Measurements from ENCODE around the gene ZNF611.
"Not testable (repeated sequence)": the region's sequence is repeated elsewhere in the genome, so short reads cannot be mapped to it uniquely, and the experiment has no call there.

ZNF611 gene

GRCh38 chr19:52734893-52735661 lies at the start of gene ZNF611:
Gene ZNF611 (minus strand): TSS chr19:52735044. CDS start chr19:52715894, 19,150 bp downstream.
- DNase-seq: peak; percentile 99 to 100

- DNase-seq: not testable (repeated sequence)
These were observed 48.0 kb upstream of the ZNF611 start for GRCh38 chr19:52782864-52783263.

- DNase-seq: peak; percentile 18 to 34
These were observed 44.0 kb upstream of the ZNF611 start for GRCh38 chr19:52778811-52779210.

DNA sequence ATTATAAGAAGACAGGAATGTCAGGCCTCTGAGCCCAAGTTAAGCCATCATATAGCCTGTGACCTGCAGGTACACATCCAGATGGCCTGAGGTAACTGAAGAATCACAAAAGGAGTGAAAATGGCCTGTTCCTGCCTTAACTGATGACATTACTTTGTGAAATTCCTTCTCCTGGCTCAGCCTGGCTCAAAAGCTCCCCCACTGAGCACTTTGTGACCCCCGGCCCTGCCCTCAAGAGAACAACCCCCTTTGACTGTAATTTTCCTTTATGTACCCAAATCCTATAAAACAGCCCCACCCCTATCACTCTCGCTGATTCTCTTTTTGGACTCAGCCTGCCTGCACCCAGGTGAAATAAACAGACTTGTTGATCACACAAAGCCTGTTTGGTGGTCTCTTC lies 21.6 kb upstream of the ZNF611 start:
- not testable (repeated sequence) for DNase-seq

GRCh38 chr19:52749780-52750179 lies 14.9 kb upstream of the ZNF611 start:
- DNase-seq: no peak

- no peak for DNase-seq
These were observed 13.6 kb upstream of the ZNF611 start for GRCh38 chr19:52748336-52748950.

GRCh38 chr19:52745919-52746318 lies 11.1 kb upstream of the ZNF611 start:
- DNase-seq: not testable (repeated sequence)

DNA sequence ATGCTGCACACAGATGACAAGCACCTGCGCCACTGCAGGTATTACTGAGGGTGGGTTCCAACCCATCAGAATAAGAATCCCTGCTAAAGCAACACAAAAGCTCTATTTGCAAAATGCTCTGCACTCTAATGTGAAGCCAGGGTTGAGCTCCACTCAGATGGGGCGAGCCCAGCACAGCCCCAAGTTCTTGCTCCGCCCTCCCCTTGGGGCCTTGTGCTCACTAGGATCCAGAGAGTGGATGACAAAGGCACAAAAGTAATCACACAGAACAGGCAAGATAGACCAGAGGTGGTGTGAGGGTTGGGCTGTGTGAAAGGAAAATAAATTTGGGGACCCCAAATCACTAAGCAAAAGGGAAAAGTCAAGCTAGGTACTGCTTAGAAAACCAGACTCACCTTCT lies 8.2 kb upstream of the ZNF611 start:
- DNase-seq: no peak

- no peak for DNase-seq
These were observed 7.7 kb upstream of the ZNF611 start for GRCh38 chr19:52742516-52742915.

- DNase-seq: no peak
These were observed 7.2 kb upstream of the ZNF611 start for GRCh38 chr19:52741951-52742485.

GRCh38 chr19:52741371-52741770 lies 6.5 kb upstream of the ZNF611 start:
- DNase-seq: not testable (repeated sequence)

DNA sequence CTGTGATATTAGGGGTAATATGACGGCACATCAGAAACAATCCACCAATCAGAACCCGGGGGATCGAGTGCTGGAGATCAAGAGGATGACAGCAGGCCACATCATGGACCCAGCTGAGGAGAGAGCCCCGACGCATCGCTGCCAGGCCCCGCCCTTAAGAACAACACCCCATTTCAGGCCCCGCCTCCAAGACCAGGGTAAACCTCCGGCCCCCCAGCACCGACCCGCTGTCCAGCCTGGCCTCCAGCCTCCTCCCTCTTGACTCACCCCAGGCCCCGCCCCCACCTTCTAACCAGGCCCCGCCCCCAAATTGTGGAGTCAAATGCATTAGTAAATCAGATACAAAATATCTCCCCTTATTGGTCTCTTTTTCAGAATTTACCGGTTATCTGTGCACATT lies 4.7 kb upstream of the ZNF611 start:
- no peak for DNase-seq

DNA sequence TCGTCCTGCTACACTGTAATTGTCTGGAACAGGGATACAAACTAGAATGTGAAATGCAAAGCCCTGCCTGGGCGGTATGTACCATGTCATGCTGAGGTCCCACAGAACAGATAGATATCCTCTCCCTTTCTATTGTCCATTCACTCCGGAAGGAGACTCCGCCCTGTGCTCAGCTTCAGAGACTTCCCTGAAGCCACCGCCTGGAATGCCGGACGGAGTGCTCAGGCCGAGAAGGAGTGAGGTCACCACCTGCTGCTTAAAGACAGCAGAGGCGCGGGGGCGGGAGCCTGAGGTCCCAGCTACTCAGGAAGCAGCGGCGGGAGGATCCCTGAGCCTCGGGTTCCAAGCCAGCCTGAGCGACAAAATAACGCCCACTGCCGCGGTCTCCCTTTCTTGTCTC lies 890 bp upstream of the ZNF611 start:
- DNase-seq: no peak

DNA sequence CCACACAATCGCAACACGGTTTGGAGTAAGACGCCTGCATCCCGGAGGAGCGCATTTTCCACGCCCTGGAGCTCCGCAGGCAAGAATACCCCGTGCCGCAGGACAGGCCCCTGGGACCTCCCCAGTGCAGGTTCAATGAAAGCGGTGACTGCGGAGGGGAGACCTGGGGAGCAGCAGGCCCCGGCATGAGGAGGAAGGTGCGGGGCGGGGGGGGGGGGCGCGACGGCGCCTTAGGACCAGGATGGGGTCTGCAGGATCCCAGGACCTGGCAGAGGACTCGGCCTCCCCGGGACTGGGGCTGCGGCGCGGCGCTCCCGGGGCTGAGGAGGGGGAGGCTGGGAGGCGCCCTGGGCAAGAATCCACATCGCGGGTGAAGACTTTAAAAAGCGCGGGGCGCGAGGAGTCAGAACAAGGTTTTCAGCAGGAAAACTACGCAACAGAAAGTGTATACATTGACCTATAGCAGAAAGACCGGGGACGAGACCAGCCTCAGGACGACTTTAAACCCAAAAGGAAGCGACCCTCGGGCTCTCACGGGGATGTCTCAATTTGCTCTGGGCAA lies 432 bp downstream of the ZNF611 start:
- no peak for DNase-seq

- not testable (repeated sequence) for DNase-seq
These were observed 8.8 kb downstream of the ZNF611 start for GRCh38 chr19:52726051-52726450.

DNA sequence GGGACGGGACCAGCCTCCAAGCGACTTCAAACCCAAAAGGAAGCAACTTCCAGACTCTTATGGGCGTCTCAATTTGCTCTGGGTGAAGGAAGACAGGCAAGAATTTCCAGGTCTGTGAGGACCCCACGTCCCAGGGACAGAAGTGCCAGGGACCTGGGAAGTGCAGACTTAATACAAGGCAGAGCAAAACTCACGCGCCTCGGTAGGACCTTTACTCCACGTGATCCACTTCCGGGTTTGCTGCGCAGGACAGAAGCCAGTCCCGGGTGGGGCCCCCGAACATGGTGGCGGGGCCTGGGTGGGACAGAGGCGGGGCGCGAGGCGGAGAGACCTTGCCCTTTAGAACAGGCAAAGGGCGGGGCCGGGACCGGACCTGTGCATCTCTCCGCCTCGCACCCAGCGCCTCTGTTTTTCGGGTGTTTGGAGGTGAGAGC lies 9.3 kb downstream of the ZNF611 start:
- DNase-seq: no peak

- DNase-seq: no peak
These were observed 9.9 kb downstream of the ZNF611 start for GRCh38 chr19:52724701-52725514.

- not testable (repeated sequence) for DNase-seq
These were observed 10.8 kb downstream of the ZNF611 start for GRCh38 chr19:52723907-52724598.

DNA sequence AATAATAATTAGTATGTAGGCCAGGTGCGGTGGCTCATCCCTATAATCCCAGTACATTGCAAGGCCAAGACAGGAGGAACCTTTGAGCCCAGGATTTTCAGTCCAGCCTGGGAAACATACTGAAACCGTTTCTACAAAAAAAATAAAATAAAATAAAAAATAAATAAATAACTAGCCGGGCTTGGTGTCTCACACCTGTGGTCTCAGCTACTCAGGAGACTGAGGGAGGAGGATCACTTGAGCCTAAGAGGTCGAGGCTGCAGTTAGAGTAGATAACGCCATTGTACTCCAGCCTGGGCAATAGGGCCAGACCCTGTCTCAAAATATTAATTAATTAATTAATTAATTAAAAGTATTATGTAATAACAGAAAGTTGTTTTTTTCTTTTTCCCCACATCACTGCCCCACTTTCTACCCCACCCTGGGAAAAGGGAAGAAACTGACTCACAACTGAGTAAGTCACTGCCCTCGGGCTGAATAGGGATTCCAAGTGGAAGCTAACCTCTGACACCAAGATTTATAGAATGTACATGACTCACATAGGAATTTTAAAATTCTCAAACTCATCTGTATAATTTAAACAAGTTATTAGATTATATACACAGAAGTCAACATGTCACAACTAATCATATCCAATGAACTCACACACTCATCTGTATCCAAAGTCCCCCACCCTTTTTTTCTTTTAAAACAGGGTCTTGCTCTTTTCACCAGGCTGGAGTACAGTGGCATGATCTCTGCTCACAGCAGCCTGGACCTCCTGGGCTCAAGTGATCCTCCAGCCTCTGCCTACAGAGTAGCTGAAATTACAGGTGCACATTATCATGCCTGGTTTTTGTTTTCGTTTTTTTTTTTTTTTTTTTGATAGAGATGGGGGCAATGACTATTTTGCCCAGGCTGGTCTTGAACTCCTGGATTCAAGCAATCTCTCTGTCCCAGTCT lies 12.5 kb downstream of the ZNF611 start:
- DNase-seq: no peak

DNA sequence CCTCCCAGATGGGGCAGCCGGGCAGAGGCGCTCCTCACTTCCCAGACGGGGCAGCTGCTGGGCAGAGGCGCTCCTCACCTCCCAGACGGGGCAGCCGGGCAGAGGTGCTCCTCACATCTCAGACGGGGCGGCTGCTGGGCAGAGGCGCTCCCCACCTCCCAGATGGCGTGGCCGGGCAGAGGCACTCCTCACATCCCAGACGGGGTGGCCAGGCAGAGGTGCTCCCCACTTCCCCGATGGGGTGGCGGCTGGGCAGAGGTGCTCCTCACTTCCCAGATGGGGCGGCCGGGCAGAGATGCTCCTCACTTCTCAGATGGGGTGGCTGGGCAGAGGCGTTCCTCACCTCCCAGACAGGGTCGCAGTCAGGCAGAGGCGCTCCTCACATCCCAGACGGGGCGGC lies 14.3 kb downstream of the ZNF611 start:
- not testable (repeated sequence) for DNase-seq

GRCh38 chr19:52716522-52716921 lies 18.3 kb downstream of the ZNF611 start:
- no peak for DNase-seq
